Measurements from ENCODE around the gene ABCF3. TPM values are rescaled to one million over a fixed set of nuclear protein-coding genes. Genes with fewer than 3 reads are reported as not detected.

ABCF3 gene
- total RNA-seq, 4 donors from 2014 or later = 31.8 to 54.9 (median 39.5) TPM

GRCh38 chr3:184229394-184230080 lies 43.5 kb downstream of the ABCF3 start, which contains the start of gene VWA5B2:
Gene VWA5B2, plus strand, starts transcription at chr3:184229585. Its CDS starts 944 bp downstream, at chr3:184230529.
- WGBS, 2 donors (ENCODE audit: low coverage in 1 of 2) = no CpG with 5 or more reads among the region's 66 CpGs
- Histone ChIP-seq H3K36me3 (no peaks in the 10 kb centered on the region), H3K4me1 (peaks cover 0 to 29% (median 23%) of the 10 kb centered on the region in 3 donors), H3K4me3 (peak within 1 kb of the TSS; percentile 16 to 60), H3K27me3 (peaks cover 100% of the 10 kb centered on the region), H3K9me3 (no peaks in the 10 kb centered on the region), H3K27ac (no peak within 1 kb of the TSS)
- peak in 3 of 4 experiments; percentile 30 to 49 (median 38) for TF ChIP-seq CTCF (IDR thresholded peaks at IDR 0.05)
- TF ChIP-seq EP300 (IDR thresholded peaks at IDR 0.05) = no peak
- no peak for TF ChIP-seq POLR2AphosphoS5 (IDR thresholded peaks at IDR 0.05)
- ATAC-seq = peak; percentile 93

- WGBS, 2 donors (ENCODE audit: low coverage in 1 of 2) = 0% methylated on average over 5 of the region's 61 CpGs; no CpG with 5 or more reads in 1 of the 2 donors
- no peak overlapping the region for H3K27ac ChIP-seq
- no peak for ATAC-seq
- TF ChIP-seq POLR2AphosphoS5 (IDR thresholded peaks at IDR 0.05) (no peak), EP300 (IDR thresholded peaks at IDR 0.05) (no peak), CTCF (IDR thresholded peaks at IDR 0.05) (no peak), POLR2A (IDR thresholded peaks at IDR 0.05) (no peak)
- peaks cover 0 to 29% (median 23%) of the 10 kb centered on the region in 3 donors for H3K4me1 ChIP-seq
- H3K36me3 ChIP-seq = no peaks in the 10 kb centered on the region
- H3K27me3 ChIP-seq = peaks cover 100% of the 10 kb centered on the region
- peak overlapping the region in 1 of 2 donors; percentile 60 for H3K4me3 ChIP-seq
- no peaks in the 10 kb centered on the region for H3K9me3 ChIP-seq
Measured at GRCh38 chr3:184230081-184230602, 44.1 kb downstream of the ABCF3 start.

GRCh38 chr3:184230603-184231528 lies 44.9 kb downstream of the ABCF3 start:
- WGBS, 2 donors (ENCODE audit: low coverage in 1 of 2) = 26 to 51% methylated on average over 5 of the region's 79 CpGs
- Histone ChIP-seq H3K36me3 (no peaks in the 10 kb centered on the region), H3K9me3 (no peaks in the 10 kb centered on the region), H3K27me3 (peaks cover 97% of the 10 kb centered on the region), H3K27ac (no peak overlapping the region), H3K4me3 (peak overlapping the region in 1 of 2 donors; percentile 60), H3K4me1 (peaks cover 0 to 29% (median 23%) of the 10 kb centered on the region in 3 donors)
- TF ChIP-seq POLR2AphosphoS5 (IDR thresholded peaks at IDR 0.05) (no peak), EP300 (IDR thresholded peaks at IDR 0.05) (no peak), CTCF (IDR thresholded peaks at IDR 0.05) (no peak), POLR2A (IDR thresholded peaks at IDR 0.05) (no peak)
- ATAC-seq = no peak

- no peak for ATAC-seq
- TF ChIP-seq POLR2AphosphoS5 (IDR thresholded peaks at IDR 0.05) (no peak), CTCF (IDR thresholded peaks at IDR 0.05) (no peak), EP300 (IDR thresholded peaks at IDR 0.05) (no peak), POLR2A (IDR thresholded peaks at IDR 0.05) (no peak)
- H3K4me1 ChIP-seq = peaks cover 0 to 29% (median 23%) of the 10 kb centered on the region in 3 donors
- H3K9me3 ChIP-seq = no peaks in the 10 kb centered on the region
- H3K27ac ChIP-seq = no peak overlapping the region
- H3K27me3 ChIP-seq = peaks cover 97% of the 10 kb centered on the region
- H3K36me3 ChIP-seq = no peaks in the 10 kb centered on the region
- 58 to 100% methylated on average over 1 to 3 of the region's 3 CpGs for WGBS, 2 donors (ENCODE audit: low coverage in 1 of 2)
- H3K4me3 ChIP-seq = no peak overlapping the region
Measured at GRCh38 chr3:184231671-184232070, 45.7 kb downstream of the ABCF3 start.

All from gastroesophageal sphincter (tissue), 4 donors.